GM19324 (cell line): Measurements from ENCODE around the gene INMT.

Experiments
- ATAC-seq: cut with Tn5 transposase; IDR thresholded peaks from one replicate; pipeline ENCODE4 v1.9.1; 2021; ENCODE audit warnings: mild to moderate bottlenecking, moderate library complexity; ENCODE audit not compliant: unreplicated experiment, low FRiP score

INMT gene

DNA sequence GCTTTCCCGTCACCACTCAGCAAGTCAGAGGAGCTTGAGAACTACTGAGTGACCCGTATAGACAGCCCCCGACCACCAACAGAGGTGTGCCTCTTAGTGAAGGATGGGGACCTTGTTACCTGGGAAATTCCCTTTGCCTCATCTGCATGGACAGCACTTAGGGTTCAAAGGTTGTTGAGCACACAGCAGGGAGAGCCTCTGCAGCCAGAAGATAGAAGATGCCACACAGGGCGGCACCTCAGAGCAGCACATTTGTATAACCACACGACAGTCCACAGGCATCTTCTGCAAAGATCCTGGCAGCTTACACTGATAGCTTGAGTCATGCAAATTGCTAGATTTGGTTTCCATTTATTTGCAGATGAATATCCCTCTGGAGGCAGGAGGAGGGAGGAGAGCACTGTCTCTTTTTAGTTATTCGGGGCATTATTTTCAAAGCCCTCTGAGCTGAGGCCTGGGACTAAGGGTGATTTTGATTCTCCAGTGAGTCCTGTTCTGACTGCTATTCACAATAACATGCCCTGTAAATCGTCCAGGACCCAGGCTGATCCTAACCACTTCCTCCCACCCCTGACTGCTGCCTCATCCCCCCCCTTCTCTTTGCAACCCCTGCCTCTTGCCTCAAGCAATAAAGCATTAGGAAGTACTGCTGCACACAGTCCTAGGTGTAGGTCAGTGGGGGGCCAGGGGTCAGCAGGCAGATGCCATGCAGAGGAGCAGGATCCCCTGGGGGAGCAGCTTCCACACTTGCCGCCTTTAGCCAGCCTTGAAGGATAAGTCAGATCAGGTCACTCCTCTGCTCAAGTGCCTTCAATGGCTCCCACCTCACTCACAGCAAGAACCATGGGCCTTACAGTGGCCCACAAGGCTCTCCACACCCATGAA is 24.6 kb upstream of the INMT start:
- ATAC-seq = no peak

DNA sequence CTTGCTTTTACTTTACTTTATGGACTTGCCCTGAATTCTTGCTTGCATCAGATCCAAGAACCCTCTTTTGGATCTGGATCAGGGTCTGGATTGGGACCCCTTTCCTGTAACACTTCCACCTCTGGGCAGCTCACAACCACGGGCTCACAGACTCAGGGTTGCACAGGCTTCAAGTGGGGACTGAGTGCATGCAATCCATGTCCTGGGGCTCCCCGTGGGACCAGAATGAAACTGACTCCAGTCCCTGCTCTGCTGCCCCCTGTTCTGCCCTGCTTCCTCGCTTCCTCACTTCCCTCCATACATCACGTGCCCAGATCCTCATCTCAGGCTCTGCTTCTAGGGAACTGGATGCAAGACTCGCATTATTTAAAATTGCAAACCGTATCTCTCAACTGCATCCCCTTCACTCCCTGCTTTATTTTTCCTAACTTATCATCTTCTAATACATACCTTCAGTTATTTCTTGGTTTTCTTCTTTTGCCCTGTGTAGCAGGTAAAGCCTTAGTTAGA is 23.3 kb upstream of the INMT start:
- ATAC-seq = no peak

GRCh38 chr7:30729642-30730041 is 22.3 kb upstream of the INMT start:
- ATAC-seq = no peak

DNA sequence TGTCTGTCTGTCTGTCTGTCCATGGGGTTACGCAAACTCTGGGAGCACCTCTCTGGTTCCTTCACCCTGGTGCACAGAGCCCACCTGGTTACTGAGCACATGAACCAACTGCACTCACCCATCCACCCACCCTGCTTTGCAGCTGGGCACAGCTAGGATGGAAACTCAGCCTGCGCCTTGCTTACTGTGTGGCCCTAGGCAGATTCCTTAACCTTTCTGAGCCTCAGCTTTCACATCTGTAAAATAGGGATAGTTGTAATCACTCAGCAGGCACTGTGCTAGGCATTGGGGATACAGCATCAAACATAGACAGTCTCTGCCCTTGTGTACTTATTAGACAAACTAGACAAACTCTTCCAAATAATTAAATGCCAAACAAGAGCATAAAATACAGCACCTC is 21.8 kb upstream of the INMT start:
- ATAC-seq = no peak

GRCh38 chr7:30730996-30731395 is 20.9 kb upstream of the INMT start:
- ATAC-seq = no peak

GRCh38 chr7:30731581-30731980 is 20.4 kb upstream of the INMT start:
- ATAC-seq = no peak

DNA sequence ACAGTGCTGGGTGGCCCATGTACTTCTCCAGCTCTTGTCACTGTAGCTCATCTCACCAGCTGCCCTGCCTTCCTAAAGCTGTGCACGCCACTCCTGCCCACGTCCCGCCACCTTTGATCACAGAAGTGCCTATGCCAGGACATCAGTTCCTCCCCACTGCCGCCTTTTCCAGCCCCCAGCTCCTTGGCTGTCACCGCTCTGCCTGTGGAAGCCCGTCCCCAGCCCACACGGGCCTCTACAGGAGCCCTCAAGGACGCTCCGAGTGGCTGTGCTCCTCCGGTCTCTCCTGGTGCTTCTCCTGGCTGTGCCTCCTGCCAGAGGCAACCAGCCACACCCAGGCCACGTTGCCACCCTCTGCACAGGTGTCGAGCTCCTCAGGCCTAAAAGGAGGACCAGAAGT is 19.3 kb upstream of the INMT start:
- ATAC-seq = no peak

DNA sequence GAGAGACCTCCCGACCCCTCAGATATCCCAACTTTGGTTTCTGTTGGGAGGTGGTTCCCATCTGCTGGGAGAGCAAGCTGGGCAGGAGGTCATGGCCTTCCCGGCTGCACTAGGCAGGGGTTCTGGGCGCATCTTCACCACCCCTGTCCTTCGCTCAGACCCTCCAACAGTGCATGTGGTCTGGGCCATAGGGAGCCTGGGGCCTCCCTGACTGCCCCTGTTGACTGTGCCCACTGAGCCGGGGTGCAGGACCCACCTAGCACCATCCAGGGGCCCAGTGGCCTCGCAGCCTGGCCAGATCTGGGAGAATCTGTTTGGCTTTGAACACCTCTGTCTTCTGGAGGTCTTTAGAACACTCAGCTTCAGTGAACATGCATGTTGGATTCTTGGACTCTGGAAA is 18.7 kb upstream of the INMT start:
- ATAC-seq = no peak

DNA sequence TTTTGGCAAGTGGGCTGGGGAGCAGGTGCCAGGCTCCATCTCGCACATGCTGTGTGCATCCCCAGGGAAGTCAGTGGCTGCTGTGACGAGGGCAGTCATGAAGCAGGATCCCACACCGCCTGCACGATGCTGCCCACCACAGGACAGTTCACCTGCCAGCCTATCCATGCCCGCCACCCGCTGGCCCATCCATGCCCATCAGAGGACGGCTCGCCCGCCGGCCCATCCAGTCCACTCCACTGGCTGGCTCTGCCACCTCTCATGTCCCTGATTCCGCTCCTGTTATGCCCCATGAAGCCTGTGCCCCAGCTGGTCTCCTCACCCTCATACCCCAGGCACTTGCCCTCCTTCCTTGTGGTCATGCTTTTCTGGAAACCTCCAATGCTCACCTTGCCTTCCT is 18.2 kb upstream of the INMT start:
- ATAC-seq = no peak

- ATAC-seq = no peak
Observed at GRCh38 chr7:30734497-30734896, 17.4 kb upstream of the INMT start.

DNA sequence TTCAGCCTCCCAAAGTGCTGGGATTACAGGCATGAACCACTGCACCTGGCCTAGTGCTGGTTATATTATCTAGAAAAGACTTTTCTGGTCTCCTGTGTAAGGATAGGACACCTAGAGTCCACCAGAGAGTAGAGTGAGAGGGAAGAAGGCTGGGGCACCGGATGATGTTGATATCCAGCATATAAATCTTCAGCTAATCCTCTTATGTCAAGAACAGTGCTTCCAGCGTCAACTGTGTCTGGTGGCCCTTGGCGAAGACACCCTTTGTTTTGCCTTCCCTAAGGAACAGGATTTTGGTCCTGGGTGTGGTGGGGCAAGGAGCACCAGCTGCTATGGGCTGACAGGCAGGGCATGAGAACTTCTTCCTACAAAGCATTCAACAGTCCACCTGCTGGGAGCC is 16.3 kb upstream of the INMT start:
- no peak for ATAC-seq

GRCh38 chr7:30736291-30736690 is 15.6 kb upstream of the INMT start:
- ATAC-seq = no peak

DNA sequence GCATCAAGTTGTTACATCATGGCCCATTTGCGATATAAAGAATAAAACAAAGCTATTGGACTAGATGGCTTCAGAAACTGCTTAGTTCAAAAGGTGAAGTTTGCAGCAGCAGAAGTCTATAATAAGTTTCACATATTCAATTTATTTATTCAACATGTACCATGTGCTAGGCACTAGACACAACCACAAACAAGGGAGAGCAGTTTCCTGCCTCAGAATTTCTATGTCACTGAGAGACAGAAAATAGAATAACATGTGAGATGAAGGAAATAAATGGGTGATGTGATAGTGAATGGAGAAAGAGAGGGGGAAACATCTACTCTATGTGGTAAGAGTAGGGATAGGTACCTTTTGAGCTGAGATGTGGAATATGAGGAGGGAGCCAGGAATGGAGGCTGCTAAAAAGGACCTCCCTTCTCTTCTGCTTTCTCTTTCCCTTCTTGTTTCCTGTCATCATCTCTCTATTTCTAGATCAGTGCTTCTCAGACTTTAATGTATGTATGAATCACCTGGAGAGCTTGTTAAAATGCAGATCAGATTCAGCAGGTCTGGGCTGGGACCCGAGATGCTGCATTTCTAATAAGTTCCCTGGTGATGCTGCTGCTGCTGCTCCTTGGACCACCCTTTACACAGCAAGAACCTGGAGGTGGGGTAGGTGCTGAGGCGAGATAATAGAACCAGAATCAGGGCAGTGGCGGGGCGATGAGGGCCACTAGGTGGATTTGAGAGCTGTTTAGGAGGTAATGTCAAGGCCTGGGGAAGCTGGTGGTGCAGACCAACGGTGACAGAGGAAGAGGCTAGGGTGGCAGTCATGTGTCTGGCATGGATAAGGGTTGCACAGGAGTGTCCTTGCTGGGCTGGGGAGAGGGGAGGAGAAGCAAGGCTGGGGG is 13.7 kb upstream of the INMT start:
- no peak for ATAC-seq

DNA sequence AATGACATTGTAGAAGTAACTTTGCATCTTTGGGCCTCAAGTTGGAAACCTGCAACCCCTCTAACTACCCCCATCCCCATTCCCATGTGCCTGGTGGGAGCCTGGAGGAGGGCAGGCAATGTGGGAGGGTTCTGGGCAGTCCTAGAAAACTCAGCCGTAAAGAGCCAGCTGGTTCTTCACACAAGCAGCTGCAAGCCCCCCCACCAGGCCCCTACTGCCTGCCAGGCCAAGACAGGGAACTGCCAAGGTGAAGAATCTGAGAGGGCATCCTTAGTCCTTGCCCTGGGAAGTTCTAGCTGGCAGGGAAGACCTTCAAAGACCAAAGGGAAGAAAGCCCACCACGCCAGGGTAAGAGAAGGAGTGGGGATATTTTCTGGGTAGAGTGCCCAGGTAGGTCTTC is 12.2 kb upstream of the INMT start:
- ATAC-seq = no peak

DNA sequence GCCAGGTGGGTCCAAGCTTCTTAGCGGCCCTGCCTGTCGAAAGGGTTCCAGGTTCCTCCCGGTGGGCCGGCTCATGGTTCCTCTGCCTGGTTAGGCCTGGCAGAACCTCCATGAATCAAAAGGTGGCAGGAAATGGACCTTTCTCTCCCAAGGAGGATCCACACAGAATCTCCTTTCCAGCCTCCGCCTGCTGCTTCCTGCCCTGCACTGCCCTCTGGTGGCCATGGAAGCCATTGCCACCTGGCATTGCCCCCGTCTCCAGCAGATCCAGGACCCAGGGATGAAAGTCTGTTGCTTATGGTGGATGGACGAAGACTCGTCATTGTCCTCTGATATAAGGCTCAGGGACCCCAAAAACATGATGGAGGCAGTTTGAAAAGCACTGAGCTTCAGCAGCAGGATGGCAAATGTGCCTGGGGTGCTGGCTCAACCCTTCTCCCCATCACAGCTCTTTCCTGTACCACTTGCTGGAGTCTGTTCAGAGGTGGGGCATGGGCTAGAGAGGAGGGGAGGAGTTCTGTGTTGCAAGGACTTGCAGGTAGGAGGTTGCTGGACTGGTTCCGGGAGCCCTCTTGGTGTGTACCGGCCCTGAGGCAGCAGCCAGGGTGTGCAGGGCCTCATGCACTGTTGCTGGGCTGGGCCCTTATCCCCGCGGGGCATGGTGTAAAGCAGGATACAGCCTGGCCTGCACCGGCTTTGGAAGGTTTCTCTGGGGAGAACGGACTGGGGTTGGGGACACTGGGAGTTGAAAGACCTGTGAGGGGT is 11.3 kb upstream of the INMT start:
- ATAC-seq = no peak

DNA sequence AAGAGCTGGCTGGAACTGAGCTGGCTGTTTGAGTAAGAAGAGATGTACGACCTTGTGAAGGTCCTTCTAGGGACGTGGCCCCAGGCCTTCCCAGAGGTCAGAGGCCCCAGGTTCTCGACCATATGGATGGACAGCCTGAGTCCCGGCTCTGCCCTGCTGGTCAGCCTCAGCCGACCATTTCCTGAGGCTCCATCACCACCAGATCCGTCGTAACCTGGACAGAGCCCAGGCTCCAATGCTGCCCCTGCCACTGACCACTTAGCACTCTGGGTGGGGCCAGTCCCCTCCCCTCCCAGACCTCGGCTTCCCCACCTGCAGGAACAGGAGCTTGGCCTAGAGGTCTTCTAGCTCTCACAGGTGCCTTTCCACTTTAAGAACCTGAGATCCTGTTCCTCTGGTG is 10.6 kb upstream of the INMT start:
- ATAC-seq = no peak

DNA sequence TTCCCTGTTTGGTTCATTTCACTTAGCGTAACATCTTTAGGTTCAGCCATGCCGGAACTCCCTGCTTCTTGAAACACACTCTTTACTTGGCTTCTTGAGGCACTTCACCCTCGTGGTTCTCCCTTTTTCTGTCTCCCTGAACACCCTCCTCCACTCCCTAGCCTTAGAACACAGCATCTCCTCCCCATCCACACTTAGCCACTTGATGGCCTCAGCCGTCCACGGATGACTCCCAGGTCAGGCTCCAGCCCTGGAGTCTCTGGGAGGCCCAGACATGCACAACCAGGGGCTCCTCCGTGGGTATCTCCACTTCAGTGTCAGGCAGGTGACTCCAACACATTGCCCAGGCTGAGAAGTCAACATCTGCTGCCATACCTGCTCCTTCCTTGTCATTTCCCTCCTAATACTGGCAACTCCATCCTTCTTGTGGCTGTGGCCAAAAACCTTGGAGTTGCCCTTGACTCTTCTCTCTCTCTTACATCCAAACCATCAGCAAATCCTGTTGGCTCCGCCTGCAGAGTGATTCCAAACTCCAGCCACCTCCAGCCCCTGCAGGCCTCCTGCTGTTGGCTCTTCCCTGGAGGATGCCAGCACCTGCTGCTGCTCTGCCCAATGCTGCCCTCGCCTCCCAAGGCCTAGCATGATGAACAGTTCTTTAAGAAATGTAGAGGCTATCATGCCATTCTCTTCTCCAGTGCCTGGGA is 8.4 kb upstream of the INMT start:
- no peak for ATAC-seq

DNA sequence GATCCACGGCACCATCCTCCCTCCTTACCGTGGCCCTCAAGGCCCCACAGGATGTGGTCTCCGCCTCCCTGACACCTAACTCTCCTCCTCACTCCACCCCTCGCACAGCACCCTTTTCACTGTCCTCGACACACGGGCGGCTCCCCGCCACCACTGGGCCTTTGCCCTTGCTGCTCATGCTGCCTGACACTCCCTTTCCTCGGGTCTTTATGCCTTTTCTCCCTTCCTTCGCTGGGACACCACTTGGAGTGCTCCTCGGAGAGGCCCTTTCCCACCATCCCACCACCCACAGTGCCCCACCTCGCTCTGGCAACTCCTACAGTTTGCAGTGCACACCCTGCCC is 7.9 kb upstream of the INMT start:
- ATAC-seq = no peak

GRCh38 chr7:30745261-30745941 is 6.5 kb upstream of the INMT start:
- ATAC-seq = no peak

GRCh38 chr7:30750010-30750409 is 1.9 kb upstream of the INMT start:
- no peak for ATAC-seq
